Measurements from ENCODE around the gene PBX4.
A peak's percentile ranks its signal among the peaks of the same experiment; 100 is the strongest.

The PBX4 gene

GRCh38 chr19:19591133-19591825 lies 27.2 kb downstream of the PBX4 start:
- H3K4me1 Mint-ChIP-seq: peaks cover 59% of the 10 kb centered on the region
- peaks cover 2% of the 10 kb centered on the region for H3K36me3 Mint-ChIP-seq
- H3K27ac Mint-ChIP-seq: peak overlapping the region; percentile 79
- H3K9me3 Mint-ChIP-seq: no peaks in the 10 kb centered on the region
- H3K4me3 Mint-ChIP-seq: peak overlapping the region; percentile 43
- H3K27me3 Mint-ChIP-seq: no peaks in the 10 kb centered on the region

GRCh38 chr19:19588546-19588945 lies 29.9 kb downstream of the PBX4 start:
- H3K27ac Mint-ChIP-seq: peak overlapping the region; percentile 68

GRCh38 chr19:19587771-19588170 lies 30.7 kb downstream of the PBX4 start:
- Mint-ChIP-seq H3K9me3 (no peaks in the 10 kb centered on the region), H3K27me3 (no peaks in the 10 kb centered on the region), H3K27ac (no peak overlapping the region), H3K4me1 (peaks cover 46% of the 10 kb centered on the region), H3K4me3 (no peak overlapping the region), H3K36me3 (no peaks in the 10 kb centered on the region)

More at GRCh38 chr19:19588546-19588945, 29.9 kb downstream of the PBX4 start:
- Mint-ChIP-seq H3K4me1 (peaks cover 46% of the 10 kb centered on the region), H3K4me3 (peak overlapping the region; percentile 19), H3K36me3 (no peaks in the 10 kb centered on the region), H3K9me3 (no peaks in the 10 kb centered on the region), H3K27me3 (no peaks in the 10 kb centered on the region)

- Mint-ChIP-seq H3K36me3 (no peaks in the 10 kb centered on the region), H3K27ac (no peak overlapping the region), H3K27me3 (no peaks in the 10 kb centered on the region), H3K4me1 (peaks cover 24% of the 10 kb centered on the region), H3K4me3 (no peak overlapping the region), H3K9me3 (no peaks in the 10 kb centered on the region)
These were observed 34.1 kb downstream of the PBX4 start for GRCh38 chr19:19584356-19584755.

- peaks cover 13% of the 10 kb centered on the region for H3K4me1 Mint-ChIP-seq
- H3K27me3 Mint-ChIP-seq: no peaks in the 10 kb centered on the region
- no peaks in the 10 kb centered on the region for H3K9me3 Mint-ChIP-seq
- no peak overlapping the region for H3K4me3 Mint-ChIP-seq
- H3K27ac Mint-ChIP-seq: no peak overlapping the region
- no peaks in the 10 kb centered on the region for H3K36me3 Mint-ChIP-seq
These were observed 36.0 kb downstream of the PBX4 start for GRCh38 chr19:19582471-19582870.

- Mint-ChIP-seq H3K27me3 (no peaks in the 10 kb centered on the region), H3K27ac (peak overlapping the region; percentile 63), H3K4me3 (no peak overlapping the region), H3K36me3 (no peaks in the 10 kb centered on the region), H3K4me1 (peaks cover 13% of the 10 kb centered on the region), H3K9me3 (no peaks in the 10 kb centered on the region)
These were observed 37.1 kb downstream of the PBX4 start for GRCh38 chr19:19581391-19581790.

GRCh38 chr19:19580418-19580817 lies 38.1 kb downstream of the PBX4 start:
- no peak overlapping the region for H3K27ac Mint-ChIP-seq
- no peaks in the 10 kb centered on the region for H3K9me3 Mint-ChIP-seq
- H3K4me1 Mint-ChIP-seq: peaks cover 9% of the 10 kb centered on the region
- no peaks in the 10 kb centered on the region for H3K27me3 Mint-ChIP-seq
- no peaks in the 10 kb centered on the region for H3K36me3 Mint-ChIP-seq
- no peak overlapping the region for H3K4me3 Mint-ChIP-seq

GRCh38 chr19:19579533-19580361 lies 38.7 kb downstream of the PBX4 start:
- Mint-ChIP-seq H3K36me3 (no peaks in the 10 kb centered on the region), H3K4me3 (no peak overlapping the region), H3K27ac (no peak overlapping the region), H3K9me3 (no peaks in the 10 kb centered on the region), H3K4me1 (peaks cover 8% of the 10 kb centered on the region), H3K27me3 (no peaks in the 10 kb centered on the region)

GRCh38 chr19:19578252-19578651 lies 40.2 kb downstream of the PBX4 start:
- Mint-ChIP-seq H3K27me3 (no peaks in the 10 kb centered on the region), H3K4me1 (peaks cover 8% of the 10 kb centered on the region), H3K27ac (no peak overlapping the region), H3K4me3 (no peak overlapping the region), H3K9me3 (no peaks in the 10 kb centered on the region), H3K36me3 (no peaks in the 10 kb centered on the region)

GRCh38 chr19:19575411-19575810 lies 43.1 kb downstream of the PBX4 start:
- no peaks in the 10 kb centered on the region for H3K4me1 Mint-ChIP-seq
- no peak overlapping the region for H3K4me3 Mint-ChIP-seq
- H3K27me3 Mint-ChIP-seq: no peaks in the 10 kb centered on the region
- H3K36me3 Mint-ChIP-seq: peaks cover 3% of the 10 kb centered on the region
- no peak overlapping the region for H3K27ac Mint-ChIP-seq
- H3K9me3 Mint-ChIP-seq: no peaks in the 10 kb centered on the region

GRCh38 chr19:19571071-19571786 lies 47.3 kb downstream of the PBX4 start:
- Mint-ChIP-seq H3K4me1 (no peaks in the 10 kb centered on the region), H3K36me3 (peaks cover 7% of the 10 kb centered on the region), H3K9me3 (no peaks in the 10 kb centered on the region), H3K27me3 (no peaks in the 10 kb centered on the region), H3K4me3 (no peak overlapping the region), H3K27ac (no peak overlapping the region)

- Mint-ChIP-seq H3K36me3 (peaks cover 7% of the 10 kb centered on the region), H3K4me1 (no peaks in the 10 kb centered on the region), H3K27me3 (no peaks in the 10 kb centered on the region), H3K27ac (no peak overlapping the region), H3K9me3 (no peaks in the 10 kb centered on the region), H3K4me3 (no peak overlapping the region)
These were observed 47.9 kb downstream of the PBX4 start for GRCh38 chr19:19570571-19570970.

GRCh38 chr19:19568802-19569756 lies 49.4 kb downstream of the PBX4 start:
- H3K36me3 Mint-ChIP-seq: peaks cover 10% of the 10 kb centered on the region

GRCh38 chr19:19567391-19567790 lies 51.1 kb downstream of the PBX4 start:
- H3K27ac Mint-ChIP-seq: peak overlapping the region; percentile 51
- peaks cover 10% of the 10 kb centered on the region for H3K36me3 Mint-ChIP-seq

More at GRCh38 chr19:19568802-19569756, 49.4 kb downstream of the PBX4 start:
- Mint-ChIP-seq H3K27me3 (no peaks in the 10 kb centered on the region), H3K4me3 (no peak overlapping the region), H3K27ac (no peak overlapping the region), H3K9me3 (no peaks in the 10 kb centered on the region), H3K4me1 (no peaks in the 10 kb centered on the region)

GRCh38 chr19:19566306-19566705 lies 52.2 kb downstream of the PBX4 start:
- no peaks in the 10 kb centered on the region for H3K4me1 Mint-ChIP-seq
- H3K36me3 Mint-ChIP-seq: peaks cover 10% of the 10 kb centered on the region
- no peaks in the 10 kb centered on the region for H3K27me3 Mint-ChIP-seq
- H3K27ac Mint-ChIP-seq: no peak overlapping the region
- no peaks in the 10 kb centered on the region for H3K9me3 Mint-ChIP-seq
- no peak overlapping the region for H3K4me3 Mint-ChIP-seq

More at GRCh38 chr19:19567391-19567790, 51.1 kb downstream of the PBX4 start:
- Mint-ChIP-seq H3K4me3 (no peak overlapping the region), H3K27me3 (no peaks in the 10 kb centered on the region), H3K9me3 (no peaks in the 10 kb centered on the region), H3K4me1 (no peaks in the 10 kb centered on the region)
